Keratinocyte (primary cell): Measurements from ENCODE around the gene WBP2NL. TPM values are rescaled to one million over a fixed set of nuclear protein-coding genes. Genes with fewer than 3 reads are reported as not detected.

Experiments used
- DNase-seq: peaks from one replicate; pipeline ENCODE4 v3.0.0-alpha.2; 2011; ENCODE audit warnings: low read depth, missing footprints, low spot score
- FAIRE-seq: peaks from 2 replicates; lab custom pipeline; 2011; peaks lifted over from hg19 to GRCh38; lab: Jason Lieb, UNC
- H2AFZ ChIP-seq: 2 replicates; pipeline ENCODE4 v1.6.0; 2012; ENCODE audit warnings: low read length, control low read depth, inconsistent platforms; ENCODE audit not compliant: control insufficient read depth
- H3K27ac ChIP-seq: 2 replicates; pipeline ENCODE4 v1.5.1; 2011; ENCODE audit warnings: low read length; ENCODE audit not compliant: control insufficient read depth, insufficient read depth
- H3K27me3 ChIP-seq: 3 replicates; pipeline ENCODE4 v1.6.0; 2011; ENCODE audit warnings: low read length; ENCODE audit not compliant: control insufficient read depth, insufficient read depth; ENCODE audit errors: extremely low read depth
- H3K36me3 ChIP-seq, 2 experiments: 2 replicates in 1 of 2; 3 replicates in 1 of 2; pipeline ENCODE4 v1.5.1; 2011; ENCODE audit warnings: low read length in 2 of 2, mild to moderate bottlenecking in 1 of 2; ENCODE audit not compliant: control insufficient read depth in 2 of 2, insufficient read depth in 2 of 2; ENCODE audit errors: extremely low read depth in 1 of 2
- H3K4me1 ChIP-seq: 3 replicates; pipeline ENCODE4 v1.5.1; 2011; ENCODE audit warnings: low read length; ENCODE audit not compliant: control insufficient read depth, insufficient read depth; ENCODE audit errors: extremely low read depth
- H3K4me2 ChIP-seq: 3 replicates; pipeline ENCODE4 v1.6.0; 2011; ENCODE audit warnings: low read depth, low read length; ENCODE audit not compliant: control insufficient read depth, insufficient read depth; ENCODE audit errors: extremely low read depth
- H3K4me3 ChIP-seq, 3 experiments: fragments of 200-600 bp in 1 of 3; sonication (generic) in 1 of 3; 2 replicates in 2 of 3; 3 replicates in 1 of 3; pipeline ENCODE4 v1.5.1; 2011 to 2016; ENCODE audit warnings: low read length in 3 of 3, mild to moderate bottlenecking in 3 of 3, control low read depth in 2 of 3, inconsistent platforms in 1 of 3, low read depth in 1 of 3, mixed read lengths in 1 of 3, mixed run types in 1 of 3, moderate library complexity in 1 of 3; ENCODE audit not compliant: control insufficient read depth in 2 of 3, insufficient read depth in 2 of 3; ENCODE audit errors: extremely low read depth in 1 of 3
- H3K79me2 ChIP-seq: 2 replicates; pipeline ENCODE4 v1.6.0; 2012; ENCODE audit warnings: low read length; ENCODE audit not compliant: control insufficient read depth, insufficient read depth
- H3K9ac ChIP-seq: 3 replicates; pipeline ENCODE4 v1.6.0; 2011; ENCODE audit warnings: low read length; ENCODE audit not compliant: control insufficient read depth, insufficient read depth; ENCODE audit errors: extremely low read depth
- H3K9me1 ChIP-seq: 3 replicates; pipeline ENCODE4 v1.6.0; 2011; ENCODE audit warnings: low read length; ENCODE audit not compliant: control insufficient read depth, insufficient read depth; ENCODE audit errors: extremely low read depth
- H3K9me3 ChIP-seq: 2 replicates; pipeline ENCODE4 v1.5.1; 2012; ENCODE audit warnings: low read depth, low read length; ENCODE audit not compliant: control insufficient read depth
- H4K20me1 ChIP-seq: 3 replicates; pipeline ENCODE4 v1.6.0; 2011; ENCODE audit warnings: low read length; ENCODE audit not compliant: control insufficient read depth, insufficient read depth; ENCODE audit errors: extremely low read depth
- CTCF ChIP-seq, 3 experiments: IDR thresholded peaks in 1 of 3; conservative IDR thresholded peaks in 1 of 3; optimal IDR thresholded peaks in 1 of 3; 2 replicates in 2 of 3; 3 replicates in 1 of 3; pipeline versions ENCODE3 to v1.5.1; 2011; ENCODE audit warnings: low read length in 3 of 3, mild to moderate bottlenecking in 3 of 3, moderate library complexity in 2 of 3, control low read depth in 1 of 3, inconsistent platforms in 1 of 3; ENCODE audit not compliant: insufficient read depth in 2 of 3; ENCODE audit errors: extremely low read depth in 1 of 3
- EZH2 ChIP-seq: IDR thresholded peaks from one replicate; pipeline ENCODE4 v1.6.1; 2012; ENCODE audit warnings: inconsistent platforms, mild to moderate bottlenecking, low read length, moderate library complexity
- dilution Hi-C: fragments of 300-500 bp; cut with MboI; formaldehyde crosslinking; loops from one replicate; pipeline ENCODE4 v1.7.0; 2020; ENCODE audit warnings: low sequenced_read_pairs; ENCODE audit not compliant: extremely low pct_ligation_motif_present
- polyA plus RNA-seq, 5 experiments: library from polyadenylated mRNA; depleted of rRNA in 3 of 5; stranded (reverse) in 3 of 5; stranded (forward) in 1 of 5; unstranded in 1 of 5; fragments of >200 nt; gene quantifications; 1 replicate in 1 of 5; 2 replicates in 3 of 5; 3 replicates in 1 of 5; pipeline versions ENCODE4 v1.2.1 to v1.2.3, GENCODE V29; 2011 to 2012; ENCODE audit warnings: missing spikeins in 2 of 5, low read depth in 1 of 5, low replicate concordance in 1 of 5

WBP2NL gene
- polyA plus RNA-seq, 1 donor (not counting 4 experiments of a cell fraction or from before 2014, with no cell fraction given): 0.07 TPM

GRCh38 chr22:41963453-41964111 lies 35.0 kb upstream of the WBP2NL start:
- Histone ChIP-seq H3K27me3 (no peaks in the 10 kb centered on the region), H3K4me2 (no peak overlapping the region), H3K4me1 (peaks cover 4% of the 10 kb centered on the region), H3K79me2 (no peaks in the 10 kb centered on the region), H3K36me3 (no peaks in the 10 kb centered on the region), H4K20me1 (no peaks in the 10 kb centered on the region), H3K27ac (no peak overlapping the region), H3K9me3 (no peaks in the 10 kb centered on the region), H3K9me1 (no peaks in the 10 kb centered on the region), H2AFZ (no peak overlapping the region), H3K9ac (no peak overlapping the region), H3K4me3 (no peak overlapping the region)
- no peak for DNase-seq
- dilution Hi-C loops: no loop called here
- FAIRE-seq: no peak
- no peak for TF ChIP-seq EZH2
- no peak for TF ChIP-seq CTCF (optimal IDR thresholded peaks at IDR 0.05 in 1 of 3, IDR thresholded peaks at IDR 0.05 in 1 of 3, conservative IDR thresholded peaks at IDR 0.05 in 1 of 3; ENCODE audit: extremely low read depth in 1 of 3, insufficient read depth in 2 of 3, low read length in 3 of 3)

GRCh38 chr22:41964112-41964491 lies 34.5 kb upstream of the WBP2NL start:
- H3K9ac ChIP-seq: no peak overlapping the region
- TF ChIP-seq EZH2 (no peak), CTCF (optimal IDR thresholded peaks at IDR 0.05 in 1 of 3, IDR thresholded peaks at IDR 0.05 in 1 of 3, conservative IDR thresholded peaks at IDR 0.05 in 1 of 3; ENCODE audit: extremely low read depth in 1 of 3, insufficient read depth in 2 of 3, low read length in 3 of 3) (no peak)
- dilution Hi-C loops: no loop called here

More at GRCh38 chr22:41964112-41964491, 34.5 kb upstream of the WBP2NL start:
- H4K20me1 ChIP-seq: no peaks in the 10 kb centered on the region
- H3K4me3 ChIP-seq: no peak overlapping the region
- no peak overlapping the region for H3K4me2 ChIP-seq
- no peak for FAIRE-seq
- peaks cover 4% of the 10 kb centered on the region for H3K4me1 ChIP-seq
- no peak for DNase-seq
- H3K27me3 ChIP-seq: no peaks in the 10 kb centered on the region
- H3K36me3 ChIP-seq: no peaks in the 10 kb centered on the region
- no peak overlapping the region for H3K27ac ChIP-seq
- no peaks in the 10 kb centered on the region for H3K9me1 ChIP-seq
- no peaks in the 10 kb centered on the region for H3K9me3 ChIP-seq
- H2AFZ ChIP-seq: no peak overlapping the region
- no peaks in the 10 kb centered on the region for H3K79me2 ChIP-seq
